HG02840 (cell line): ENCODE measurements around the gene PCYOX1L.
A peak's percentile ranks its signal among the peaks of the same experiment; 100 is the strongest.

Experiments used
- ATAC-seq: cut with Tn5 transposase; IDR thresholded peaks from one replicate; pipeline ENCODE4 v1.9.1; 2021; ENCODE audit warnings: mild to moderate bottlenecking, moderate library complexity, moderate number of reproducible peaks; ENCODE audit not compliant: unreplicated experiment, low FRiP score

PCYOX1L gene

GRCh38 chr5:149333711-149334443 lies 24.0 kb upstream of the PCYOX1L start:
- ATAC-seq = no peak

- ATAC-seq = no peak
Observed at GRCh38 chr5:149337736-149338135, 20.1 kb upstream of the PCYOX1L start.

GRCh38 chr5:149338364-149338763 lies 19.5 kb upstream of the PCYOX1L start:
- ATAC-seq = no peak

GRCh38 chr5:149340920-149341319 lies 16.9 kb upstream of the PCYOX1L start:
- no peak for ATAC-seq

GRCh38 chr5:149341876-149342275 lies 16.0 kb upstream of the PCYOX1L start:
- no peak for ATAC-seq

GRCh38 chr5:149344151-149344550 lies 13.7 kb upstream of the PCYOX1L start:
- ATAC-seq = no peak

GRCh38 chr5:149345147-149345891 lies 12.5 kb upstream of the PCYOX1L start, which contains the start of gene GRPEL2:
GRPEL2 (plus strand) TSS chr5:149345499; CDS start chr5:149345540, 41 bp downstream.
- peak; percentile 97 for ATAC-seq

GRCh38 chr5:149345892-149346222 lies 12.0 kb upstream of the PCYOX1L start:
- no peak for ATAC-seq

GRCh38 chr5:149348518-149348917 lies 9.3 kb upstream of the PCYOX1L start:
- no peak for ATAC-seq

GRCh38 chr5:149349382-149349781 lies 8.5 kb upstream of the PCYOX1L start:
- ATAC-seq = no peak

GRCh38 chr5:149352169-149352568 lies 5.7 kb upstream of the PCYOX1L start:
- no peak for ATAC-seq

- no peak for ATAC-seq
Observed at GRCh38 chr5:149353911-149354310, 3.9 kb upstream of the PCYOX1L start.

- ATAC-seq = no peak
Observed at GRCh38 chr5:149355688-149356087, 2.2 kb upstream of the PCYOX1L start.

GRCh38 chr5:149356391-149356790 lies 1.5 kb upstream of the PCYOX1L start:
- ATAC-seq = no peak

GRCh38 chr5:149358294-149358651 lies 427 bp downstream of the PCYOX1L start:
- ATAC-seq = peak; percentile 12

- no peak for ATAC-seq
Observed at GRCh38 chr5:149358868-149359495, 1.1 kb downstream of the PCYOX1L start.

- no peak for ATAC-seq
Observed at GRCh38 chr5:149360272-149360671, 2.4 kb downstream of the PCYOX1L start.

- ATAC-seq = no peak
Observed at GRCh38 chr5:149362541-149362940, 4.7 kb downstream of the PCYOX1L start.

GRCh38 chr5:149363358-149363757 lies 5.5 kb downstream of the PCYOX1L start:
- no peak for ATAC-seq

- ATAC-seq = no peak
Observed at GRCh38 chr5:149363936-149364335, 6.1 kb downstream of the PCYOX1L start.

- ATAC-seq = no peak
Observed at GRCh38 chr5:149364719-149365118, 6.9 kb downstream of the PCYOX1L start.

- no peak for ATAC-seq
Observed at GRCh38 chr5:149365418-149365817, 7.6 kb downstream of the PCYOX1L start.
